KG1 (cell line): ENCODE data around the gene PCGF1.

Experiments
- DNase-seq: peaks from one replicate; lab custom pipeline; 2025; lab: John Stamatoyannopoulos, UW

The PCGF1 gene

DNA sequence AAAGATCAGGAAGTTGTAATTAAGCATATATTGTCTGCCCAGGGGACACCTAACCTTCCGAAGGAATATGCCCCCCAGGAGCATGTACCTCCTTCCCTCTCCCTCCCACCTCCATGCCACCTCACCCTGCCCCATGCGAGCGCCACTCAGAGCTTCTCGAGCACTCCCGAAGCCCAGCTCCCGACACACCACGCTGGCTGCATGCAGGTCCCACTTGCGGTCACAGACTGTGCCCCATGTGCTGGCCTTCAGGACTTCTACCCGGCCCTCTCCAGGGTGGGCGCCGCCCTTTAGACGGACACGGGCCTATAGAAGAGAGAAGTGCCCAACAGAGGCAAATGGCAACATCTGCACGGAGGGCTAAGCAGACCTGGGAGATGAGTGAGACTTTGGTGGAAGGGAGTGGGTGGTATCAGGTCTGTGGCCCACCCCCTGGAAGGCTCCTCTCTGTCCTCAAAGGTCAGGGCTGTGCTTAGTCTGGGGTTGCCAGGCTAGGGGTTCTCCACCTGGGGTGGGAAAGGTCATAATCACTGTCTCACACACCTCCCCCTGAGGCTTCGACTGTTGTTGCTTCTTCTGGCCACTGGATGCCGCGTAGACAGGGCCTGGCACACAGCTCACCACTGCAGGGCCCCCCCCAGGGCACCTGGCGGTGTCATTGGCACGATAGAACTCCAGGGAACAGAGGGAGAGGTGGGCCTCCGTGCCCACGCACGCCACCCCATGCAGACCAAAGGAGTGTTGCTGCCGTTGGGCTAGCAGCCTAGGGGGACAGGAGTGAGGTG is 28.9 kb upstream of the PCGF1 start:
- DNase-seq = no peak

DNA sequence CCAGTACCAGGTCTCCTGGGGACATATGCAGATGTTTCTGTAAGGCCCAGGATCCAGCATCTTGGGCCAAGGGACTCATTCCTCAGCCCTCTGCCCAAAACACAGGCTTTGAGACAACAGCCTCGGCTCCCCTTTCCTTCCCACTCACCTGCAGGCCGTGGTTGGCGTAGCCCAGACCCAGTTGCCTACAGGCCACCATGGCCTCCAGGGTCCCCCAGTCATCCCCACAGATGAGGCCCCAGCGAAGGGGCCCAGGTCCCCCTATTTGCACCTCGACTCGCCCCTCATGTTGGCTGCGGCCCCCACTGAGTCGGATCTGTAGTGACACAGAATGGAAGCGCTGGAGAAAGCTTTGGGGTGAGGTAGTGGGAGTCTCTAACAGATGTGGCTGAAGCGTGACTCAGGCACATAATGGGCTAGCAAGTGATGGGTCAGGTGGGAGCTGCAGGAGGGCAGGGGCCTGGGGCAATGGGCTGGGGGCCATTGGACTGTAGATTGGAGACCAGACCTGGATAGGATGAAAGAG is 28.0 kb upstream of the PCGF1 start:
- no peak for DNase-seq

DNA sequence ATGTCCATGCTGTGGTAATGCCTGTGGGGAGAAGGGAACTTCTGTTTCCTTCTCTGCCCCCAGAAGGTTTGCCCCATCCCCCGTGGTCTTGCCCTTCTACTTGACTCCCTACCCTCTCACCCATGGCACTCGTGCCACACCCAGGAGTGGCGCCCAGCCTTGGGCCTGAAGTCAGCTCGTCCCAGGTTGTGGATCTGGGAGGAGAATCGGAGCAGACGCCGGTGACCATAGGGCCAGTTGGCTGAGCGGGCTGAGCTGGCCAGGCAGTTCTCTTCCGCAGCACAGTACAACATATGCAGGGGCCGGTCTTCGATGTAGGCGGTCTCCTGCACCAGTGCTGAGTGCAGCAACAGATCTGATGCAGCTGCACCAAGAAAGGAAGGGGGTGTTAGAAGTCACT is 26.9 kb upstream of the PCGF1 start:
- no peak for DNase-seq

DNA sequence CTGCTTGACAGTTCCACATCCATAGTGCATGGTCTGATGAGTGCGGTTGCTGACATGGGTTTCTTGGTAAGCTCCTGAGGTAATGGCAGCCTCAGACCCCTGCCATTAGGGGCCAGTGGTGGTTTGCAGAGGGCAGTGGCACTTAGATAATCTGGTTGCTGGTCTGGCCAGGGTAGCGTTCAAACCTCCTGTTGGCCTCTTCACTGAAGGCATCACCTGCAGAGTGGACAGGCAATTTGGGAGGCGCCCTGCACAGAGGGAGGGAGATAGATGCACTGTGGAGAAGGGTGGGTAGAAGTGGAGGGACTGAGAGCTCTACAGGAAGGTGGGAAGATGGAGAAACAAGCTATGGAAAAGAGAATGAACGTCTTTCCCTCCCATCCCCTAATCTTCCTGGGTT is 26.0 kb upstream of the PCGF1 start:
- DNase-seq = no peak

GRCh38 chr2:74532222-74532621 is 24.7 kb upstream of the PCGF1 start:
- no peak for DNase-seq

GRCh38 chr2:74531666-74532065 is 24.2 kb upstream of the PCGF1 start:
- no peak for DNase-seq

- DNase-seq = no peak
Observed at GRCh38 chr2:74530239-74531187, 23.0 kb upstream of the PCGF1 start.

DNA sequence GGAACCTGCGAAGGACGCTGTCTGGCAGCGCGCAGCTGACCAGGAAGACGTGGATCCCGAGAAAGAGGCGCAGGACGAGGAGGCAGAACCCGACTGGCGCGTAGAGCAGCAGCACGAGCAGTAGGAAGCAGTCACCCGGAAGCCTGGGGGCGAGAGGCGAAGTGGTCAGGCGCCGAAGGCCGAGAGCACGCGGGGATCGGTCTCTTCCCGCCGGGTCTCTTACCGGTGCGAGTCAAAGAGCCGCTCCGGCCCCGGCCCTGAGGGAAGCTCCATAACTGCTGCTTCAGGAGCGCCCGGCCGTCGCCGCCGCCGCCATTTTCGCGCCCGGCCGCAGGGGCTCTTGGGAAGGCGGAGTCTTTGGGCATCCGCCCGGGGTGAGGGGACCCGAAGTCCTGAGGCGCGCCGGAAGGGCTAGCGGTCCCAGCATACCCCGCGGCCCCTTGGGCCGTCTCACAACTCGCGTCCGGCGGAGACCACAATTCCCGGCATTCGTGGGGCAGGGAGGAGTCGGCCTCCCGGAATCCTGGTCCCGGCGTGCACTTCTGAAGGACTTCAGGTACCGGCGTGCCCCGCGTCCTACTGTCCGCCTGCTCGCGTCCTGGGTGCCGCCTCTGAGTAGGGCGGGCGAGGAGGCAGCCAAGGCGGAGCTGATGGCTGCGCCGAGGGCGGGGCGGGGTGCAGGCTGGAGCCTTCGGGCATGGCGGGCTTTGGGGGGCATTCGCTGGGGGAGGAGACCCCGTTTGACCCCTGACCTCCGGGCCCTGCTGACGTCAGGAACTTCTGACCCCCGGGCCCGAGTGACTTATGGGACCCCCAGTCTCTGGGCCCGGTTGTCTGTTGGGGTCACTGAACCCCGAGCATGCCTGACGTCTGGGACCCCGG is 22.1 kb upstream of the PCGF1 start, which contains the start of the genes AUP1 and HTRA2:
Gene AUP1 (minus strand): TSS at position 350 of the 882 bp plus-strand sequence. CDS start 77 bp downstream, at position 273.
Gene HTRA2 (plus strand): TSS at position 577 of the 882 bp plus-strand sequence. CDS start 74 bp downstream, at position 651.
- peak; percentile 94 for DNase-seq

- no peak for DNase-seq
Observed at GRCh38 chr2:74528600-74529356, 21.3 kb upstream of the PCGF1 start.

- no peak for DNase-seq
Observed at GRCh38 chr2:74527741-74528140, 20.2 kb upstream of the PCGF1 start.

DNA sequence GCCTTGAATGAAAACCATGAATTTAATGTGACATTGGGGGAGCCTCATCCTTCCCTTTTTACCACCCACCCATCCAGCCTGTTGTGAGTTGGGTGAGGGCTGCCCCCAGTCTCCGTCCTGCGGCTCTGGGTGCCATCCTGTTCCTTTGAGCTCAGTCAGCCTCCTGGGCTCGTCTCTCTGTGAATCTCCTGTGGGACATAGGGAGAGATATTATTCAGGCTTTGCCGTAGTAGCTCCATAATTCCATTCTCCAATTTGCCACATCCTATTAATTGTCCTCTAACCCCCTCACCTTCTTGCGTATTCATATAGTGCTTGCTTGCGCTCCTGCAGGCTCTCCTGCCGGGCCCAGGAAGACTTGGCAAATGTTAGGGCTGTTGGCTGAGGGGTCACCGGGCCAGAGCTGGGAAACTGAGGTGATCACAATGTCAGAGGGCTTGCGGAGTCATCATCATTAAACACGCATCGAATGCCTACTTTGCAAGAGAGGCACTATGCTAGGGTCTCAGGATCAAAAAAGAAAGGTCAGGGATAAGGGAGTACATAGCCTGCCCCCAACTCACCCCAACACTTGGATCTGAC is 19.2 kb upstream of the PCGF1 start:
- DNase-seq = no peak

DNA sequence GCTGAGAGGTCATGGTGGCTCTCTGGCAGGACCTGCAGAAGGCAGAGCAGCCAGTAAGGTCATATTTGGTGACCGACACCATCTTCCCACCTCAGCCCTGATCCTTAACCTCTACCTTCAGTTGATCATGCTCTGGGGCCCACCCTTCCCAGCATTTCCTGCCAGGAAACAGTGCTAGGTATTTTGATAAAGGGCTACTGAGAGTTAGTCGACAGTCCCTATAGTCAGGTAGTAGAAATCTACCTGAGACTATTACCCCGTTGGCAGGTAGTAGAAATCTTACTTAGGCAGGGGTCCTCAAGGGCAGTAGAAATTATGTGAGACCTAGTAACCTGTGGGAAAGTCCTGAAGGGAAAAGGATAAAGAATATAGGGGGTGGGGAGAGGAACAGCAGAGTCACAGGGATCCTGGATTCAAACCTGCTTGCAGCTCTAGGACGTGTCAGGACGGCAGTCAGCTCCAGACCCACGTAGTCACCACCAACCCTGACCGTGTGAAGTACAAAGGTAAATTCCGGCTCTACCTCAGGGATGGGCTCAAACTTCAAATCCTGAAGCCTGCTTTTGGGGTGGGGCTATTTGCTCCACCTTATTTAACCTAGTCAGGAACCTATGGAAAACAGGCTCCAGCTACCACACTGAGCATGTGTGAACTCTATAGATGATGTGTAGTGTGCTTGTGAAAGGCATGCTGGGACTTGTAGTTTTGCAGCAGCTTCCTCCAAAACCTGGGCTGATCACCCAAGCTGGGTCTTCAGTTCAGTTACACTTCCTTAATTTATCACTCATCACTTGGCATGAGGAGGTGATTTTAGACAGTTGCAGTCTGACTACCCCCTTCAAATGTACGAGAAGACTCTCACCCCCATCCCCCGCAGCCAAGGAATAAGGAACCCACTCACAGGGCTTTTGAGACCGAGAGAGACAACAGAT is 18.5 kb upstream of the PCGF1 start, which contains the start of gene DQX1:
Gene DQX1 (minus strand): TSS at position 515 of the 932 bp plus-strand sequence. CDS start 502 bp downstream, at position 13.
- DNase-seq = no peak

GRCh38 chr2:74524955-74525716 is 17.6 kb upstream of the PCGF1 start:
- no peak for DNase-seq

- no peak for DNase-seq
Observed at GRCh38 chr2:74524005-74524404, 16.5 kb upstream of the PCGF1 start.

GRCh38 chr2:74522516-74522915 is 15.0 kb upstream of the PCGF1 start:
- DNase-seq = no peak

GRCh38 chr2:74516650-74517049 is 9.2 kb upstream of the PCGF1 start:
- DNase-seq = no peak

DNA sequence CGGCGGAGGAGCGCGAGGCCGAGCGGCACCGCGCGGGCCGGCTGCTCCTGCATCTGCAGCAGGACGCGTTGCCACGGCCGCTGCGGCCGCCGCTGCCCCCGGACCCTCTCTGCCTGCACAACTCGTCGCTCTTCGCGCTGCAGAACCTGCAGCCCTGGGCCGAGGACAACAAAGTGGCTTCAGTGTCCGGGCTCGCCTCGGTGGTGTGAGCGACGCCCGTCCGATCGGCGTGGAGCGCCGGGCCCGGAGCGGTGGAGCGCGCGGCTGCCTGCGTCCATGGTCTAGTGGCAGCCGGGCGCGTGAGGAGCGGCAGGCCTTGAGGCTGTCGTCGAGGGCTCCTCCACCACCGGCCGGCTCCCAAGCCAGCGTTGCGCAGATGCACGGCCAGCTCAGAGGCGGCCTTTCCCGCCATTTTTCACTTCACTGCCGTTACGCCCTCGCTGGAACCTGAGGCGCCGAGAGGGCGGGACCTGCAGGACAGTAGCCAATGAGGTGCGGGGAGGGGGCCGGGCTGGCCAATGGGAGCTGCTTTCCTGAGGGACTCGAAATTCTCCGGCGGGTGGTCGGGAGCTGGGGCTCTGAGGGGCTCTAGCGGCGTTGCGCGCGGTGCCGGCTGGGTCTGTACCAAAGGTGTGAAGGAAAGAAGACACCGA is 8.6 kb upstream of the PCGF1 start:
- no peak for DNase-seq
